Esophagus squamous epithelium (tissue), 4 donors: ENCODE results near the gene CIAO2B.

Experiments
- POLR2A ChIP-seq, 4 donors: fragments of 450-650 bp; IDR thresholded peaks; one replicate each; pipeline ENCODE4 v1.6.1; 2017; ENCODE audit warnings: antibody characterized with exemption in 4 of 4, mild to moderate bottlenecking in 4 of 4, moderate library complexity in 3 of 4
- TF ChIP-seq, protein P1 (sequence below), 6 experiments: fragments of 450-650 bp in 4 of 6; fragments of 200-600 bp in 2 of 6; sonication (generic) in 2 of 6; IDR thresholded peaks; one replicate each; pipeline ENCODE4 v1.5.1; 2016 to 2019; ENCODE audit warnings: antibody characterized with exemption in 6 of 6, mild to moderate bottlenecking in 4 of 6, moderate library complexity in 4 of 6

DNA sequence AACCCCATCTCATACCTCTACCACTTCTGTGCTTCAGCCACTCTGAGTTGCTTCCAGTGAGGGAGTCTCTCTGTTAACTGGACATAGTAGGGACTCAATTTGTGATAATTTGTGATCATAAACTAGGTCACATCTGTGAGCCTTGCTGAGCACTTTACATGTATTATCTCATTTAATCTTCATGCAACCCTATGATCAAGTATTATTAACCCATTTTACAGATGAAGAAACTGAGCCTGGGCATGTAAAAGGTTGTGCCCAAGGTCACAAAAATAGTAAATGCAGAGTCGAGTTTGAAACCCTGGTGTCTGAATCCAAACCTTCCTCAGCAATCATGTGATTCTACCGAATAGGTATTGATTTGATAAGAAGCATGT lies 35.3 kb downstream of the CIAO2B start:
- TF ChIP-seq, protein P1, sequence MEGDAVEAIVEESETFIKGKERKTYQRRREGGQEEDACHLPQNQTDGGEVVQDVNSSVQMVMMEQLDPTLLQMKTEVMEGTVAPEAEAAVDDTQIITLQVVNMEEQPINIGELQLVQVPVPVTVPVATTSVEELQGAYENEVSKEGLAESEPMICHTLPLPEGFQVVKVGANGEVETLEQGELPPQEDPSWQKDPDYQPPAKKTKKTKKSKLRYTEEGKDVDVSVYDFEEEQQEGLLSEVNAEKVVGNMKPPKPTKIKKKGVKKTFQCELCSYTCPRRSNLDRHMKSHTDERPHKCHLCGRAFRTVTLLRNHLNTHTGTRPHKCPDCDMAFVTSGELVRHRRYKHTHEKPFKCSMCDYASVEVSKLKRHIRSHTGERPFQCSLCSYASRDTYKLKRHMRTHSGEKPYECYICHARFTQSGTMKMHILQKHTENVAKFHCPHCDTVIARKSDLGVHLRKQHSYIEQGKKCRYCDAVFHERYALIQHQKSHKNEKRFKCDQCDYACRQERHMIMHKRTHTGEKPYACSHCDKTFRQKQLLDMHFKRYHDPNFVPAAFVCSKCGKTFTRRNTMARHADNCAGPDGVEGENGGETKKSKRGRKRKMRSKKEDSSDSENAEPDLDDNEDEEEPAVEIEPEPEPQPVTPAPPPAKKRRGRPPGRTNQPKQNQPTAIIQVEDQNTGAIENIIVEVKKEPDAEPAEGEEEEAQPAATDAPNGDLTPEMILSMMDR (IDR thresholded peaks at IDR 0.05) = no peak
- TF ChIP-seq POLR2A (IDR thresholded peaks at IDR 0.05) = no peak
